MM.1S (cell line): ENCODE measurements around the gene MPZL2.

Experiments
- EZH2 ChIP-seq: fragments of 300-600 bp; sonication (generic); optimal IDR thresholded peaks from 2 replicates; pipeline ENCODE3; 2017; ENCODE audit warnings: low read depth, mild to moderate bottlenecking, antibody characterized with exemption, low read length, mixed read lengths
- EZH2phosphoT487 ChIP-seq: fragments of 300-600 bp; sonication (generic); IDR thresholded peaks from 2 replicates; pipeline ENCODE4 v1.6.1; 2018; ENCODE audit warnings: antibody characterized with exemption, low read length
- TF ChIP-seq, protein P1 (sequence below): fragments of 300-600 bp; sonication (generic); IDR thresholded peaks from 2 replicates; pipeline ENCODE4 v1.5.1; 2016; ENCODE audit warnings: antibody characterized with exemption, low read length, mixed read lengths

DNA sequence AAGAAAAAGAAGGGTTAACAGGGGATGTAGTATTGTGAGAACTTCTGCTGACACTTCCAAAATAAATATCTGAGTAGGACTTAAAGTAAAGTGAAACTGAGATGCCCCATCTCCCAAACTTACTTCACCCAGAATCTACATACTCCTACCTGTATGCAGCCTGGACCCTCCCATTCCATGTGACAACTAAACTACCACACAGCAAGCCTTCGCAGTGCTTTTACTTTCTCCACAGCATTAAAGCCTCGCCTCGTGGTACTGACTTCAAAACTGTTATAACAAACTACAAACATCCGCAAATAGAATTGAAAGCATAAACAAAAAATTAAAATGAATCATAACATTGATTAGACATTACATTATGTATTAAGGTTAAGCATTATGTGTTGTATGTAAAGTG is 985 bp downstream of the MPZL2 start:
- TF ChIP-seq, protein P1, sequence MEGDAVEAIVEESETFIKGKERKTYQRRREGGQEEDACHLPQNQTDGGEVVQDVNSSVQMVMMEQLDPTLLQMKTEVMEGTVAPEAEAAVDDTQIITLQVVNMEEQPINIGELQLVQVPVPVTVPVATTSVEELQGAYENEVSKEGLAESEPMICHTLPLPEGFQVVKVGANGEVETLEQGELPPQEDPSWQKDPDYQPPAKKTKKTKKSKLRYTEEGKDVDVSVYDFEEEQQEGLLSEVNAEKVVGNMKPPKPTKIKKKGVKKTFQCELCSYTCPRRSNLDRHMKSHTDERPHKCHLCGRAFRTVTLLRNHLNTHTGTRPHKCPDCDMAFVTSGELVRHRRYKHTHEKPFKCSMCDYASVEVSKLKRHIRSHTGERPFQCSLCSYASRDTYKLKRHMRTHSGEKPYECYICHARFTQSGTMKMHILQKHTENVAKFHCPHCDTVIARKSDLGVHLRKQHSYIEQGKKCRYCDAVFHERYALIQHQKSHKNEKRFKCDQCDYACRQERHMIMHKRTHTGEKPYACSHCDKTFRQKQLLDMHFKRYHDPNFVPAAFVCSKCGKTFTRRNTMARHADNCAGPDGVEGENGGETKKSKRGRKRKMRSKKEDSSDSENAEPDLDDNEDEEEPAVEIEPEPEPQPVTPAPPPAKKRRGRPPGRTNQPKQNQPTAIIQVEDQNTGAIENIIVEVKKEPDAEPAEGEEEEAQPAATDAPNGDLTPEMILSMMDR, result no peak
- TF ChIP-seq EZH2 (no peak), EZH2phosphoT487 (no peak)
